Keratinocyte (primary cell): ENCODE data around the gene SHC1. TPM values are rescaled to one million over a fixed set of nuclear protein-coding genes. Genes with fewer than 3 reads are reported as not detected.

Experiments used
- DNase-seq: peaks from one replicate; pipeline ENCODE4 v3.0.0-alpha.2; 2011; ENCODE audit warnings: low read depth, missing footprints, low spot score
- FAIRE-seq: peaks from 2 replicates; lab custom pipeline; 2011; peaks lifted over from hg19 to GRCh38; lab: Jason Lieb, UNC
- H2AFZ ChIP-seq: 2 replicates; pipeline ENCODE4 v1.6.0; 2012; ENCODE audit warnings: low read length, control low read depth, inconsistent platforms; ENCODE audit not compliant: control insufficient read depth
- H3K27ac ChIP-seq: 2 replicates; pipeline ENCODE4 v1.5.1; 2011; ENCODE audit warnings: low read length; ENCODE audit not compliant: control insufficient read depth, insufficient read depth
- H3K27me3 ChIP-seq: 3 replicates; pipeline ENCODE4 v1.6.0; 2011; ENCODE audit warnings: low read length; ENCODE audit not compliant: control insufficient read depth, insufficient read depth; ENCODE audit errors: extremely low read depth
- H3K36me3 ChIP-seq, 2 experiments: 2 replicates in 1 of 2; 3 replicates in 1 of 2; pipeline ENCODE4 v1.5.1; 2011; ENCODE audit warnings: low read length in 2 of 2, mild to moderate bottlenecking in 1 of 2; ENCODE audit not compliant: control insufficient read depth in 2 of 2, insufficient read depth in 2 of 2; ENCODE audit errors: extremely low read depth in 1 of 2
- H3K4me1 ChIP-seq: 3 replicates; pipeline ENCODE4 v1.5.1; 2011; ENCODE audit warnings: low read length; ENCODE audit not compliant: control insufficient read depth, insufficient read depth; ENCODE audit errors: extremely low read depth
- H3K4me2 ChIP-seq: 3 replicates; pipeline ENCODE4 v1.6.0; 2011; ENCODE audit warnings: low read depth, low read length; ENCODE audit not compliant: control insufficient read depth, insufficient read depth; ENCODE audit errors: extremely low read depth
- H3K4me3 ChIP-seq, 3 experiments: fragments of 200-600 bp in 1 of 3; sonication (generic) in 1 of 3; 2 replicates in 2 of 3; 3 replicates in 1 of 3; pipeline ENCODE4 v1.5.1; 2011 to 2016; ENCODE audit warnings: low read length in 3 of 3, mild to moderate bottlenecking in 3 of 3, control low read depth in 2 of 3, inconsistent platforms in 1 of 3, low read depth in 1 of 3, mixed read lengths in 1 of 3, mixed run types in 1 of 3, moderate library complexity in 1 of 3; ENCODE audit not compliant: control insufficient read depth in 2 of 3, insufficient read depth in 2 of 3; ENCODE audit errors: extremely low read depth in 1 of 3
- H3K79me2 ChIP-seq: 2 replicates; pipeline ENCODE4 v1.6.0; 2012; ENCODE audit warnings: low read length; ENCODE audit not compliant: control insufficient read depth, insufficient read depth
- H3K9ac ChIP-seq: 3 replicates; pipeline ENCODE4 v1.6.0; 2011; ENCODE audit warnings: low read length; ENCODE audit not compliant: control insufficient read depth, insufficient read depth; ENCODE audit errors: extremely low read depth
- H3K9me1 ChIP-seq: 3 replicates; pipeline ENCODE4 v1.6.0; 2011; ENCODE audit warnings: low read length; ENCODE audit not compliant: control insufficient read depth, insufficient read depth; ENCODE audit errors: extremely low read depth
- H3K9me3 ChIP-seq: 2 replicates; pipeline ENCODE4 v1.5.1; 2012; ENCODE audit warnings: low read depth, low read length; ENCODE audit not compliant: control insufficient read depth
- H4K20me1 ChIP-seq: 3 replicates; pipeline ENCODE4 v1.6.0; 2011; ENCODE audit warnings: low read length; ENCODE audit not compliant: control insufficient read depth, insufficient read depth; ENCODE audit errors: extremely low read depth
- EZH2 ChIP-seq: IDR thresholded peaks from one replicate; pipeline ENCODE4 v1.6.1; 2012; ENCODE audit warnings: inconsistent platforms, mild to moderate bottlenecking, low read length, moderate library complexity
- dilution Hi-C: fragments of 300-500 bp; cut with MboI; formaldehyde crosslinking; loops from one replicate; pipeline ENCODE4 v1.7.0; 2020; ENCODE audit warnings: low sequenced_read_pairs; ENCODE audit not compliant: extremely low pct_ligation_motif_present
- polyA plus RNA-seq, 5 experiments: library from polyadenylated mRNA; depleted of rRNA in 3 of 5; stranded (reverse) in 3 of 5; stranded (forward) in 1 of 5; unstranded in 1 of 5; fragments of >200 nt; gene quantifications; 1 replicate in 1 of 5; 2 replicates in 3 of 5; 3 replicates in 1 of 5; pipeline versions ENCODE4 v1.2.1 to v1.2.3, GENCODE V29; 2011 to 2012; ENCODE audit warnings: missing spikeins in 2 of 5, low read depth in 1 of 5, low replicate concordance in 1 of 5
- TF ChIP-seq, protein P1 (sequence below), 3 experiments: IDR thresholded peaks in 1 of 3; conservative IDR thresholded peaks in 1 of 3; optimal IDR thresholded peaks in 1 of 3; 2 replicates in 2 of 3; 3 replicates in 1 of 3; pipeline versions ENCODE3 to v1.5.1; 2011; ENCODE audit warnings: low read length in 3 of 3, mild to moderate bottlenecking in 3 of 3, moderate library complexity in 2 of 3, control low read depth in 1 of 3, inconsistent platforms in 1 of 3; ENCODE audit not compliant: insufficient read depth in 2 of 3; ENCODE audit errors: extremely low read depth in 1 of 3

SHC1 gene
- polyA plus RNA-seq, 1 donor (not counting 4 experiments of a cell fraction or from before 2014, with no cell fraction given) = 245 TPM

DNA sequence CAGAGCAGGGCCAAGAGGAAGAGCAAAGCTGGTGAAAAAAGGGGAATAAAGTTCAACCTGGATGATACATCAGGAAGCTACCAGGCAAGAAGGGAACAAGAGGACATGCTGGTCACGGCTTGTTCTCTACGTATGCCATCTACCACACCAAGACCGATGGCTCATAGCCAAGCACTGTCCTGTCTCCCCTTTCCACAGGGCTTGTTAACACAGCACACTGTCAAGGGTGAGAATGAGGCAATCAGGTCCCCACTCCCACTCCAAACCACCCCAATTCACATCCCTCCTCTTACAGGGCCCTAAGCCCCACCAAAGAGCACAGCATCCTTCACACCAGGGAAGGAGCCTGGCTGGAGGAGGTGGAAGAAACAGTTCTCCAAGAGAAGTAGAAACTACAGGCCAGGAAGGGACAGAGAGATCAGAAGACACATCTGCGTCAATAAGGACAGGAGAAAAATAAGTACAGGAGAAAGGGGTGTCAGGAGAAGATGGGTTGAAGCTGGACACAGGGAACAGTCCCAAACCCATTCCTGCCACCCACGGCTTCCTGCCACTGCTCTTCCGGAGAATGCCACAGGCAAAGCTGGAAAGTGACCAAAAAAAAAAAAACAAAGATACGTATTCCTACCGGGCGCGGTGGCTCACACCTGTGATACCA lies 923 bp upstream of the SHC1 start:
- Histone ChIP-seq H3K27ac (peak overlapping the region; percentile 99), H2AFZ (no peak overlapping the region), H3K9ac (peak overlapping the region; percentile 79), H3K4me3 (peak overlapping the region; percentile 52 to 71 (median 54)), H3K4me1 (peaks cover 52% of the 10 kb centered on the region), H3K9me1 (no peaks in the 10 kb centered on the region), H3K9me3 (no peaks in the 10 kb centered on the region), H3K36me3 (peaks cover 8 to 25% of the 10 kb centered on the region in 2 experiments), H3K4me2 (peak overlapping the region; percentile 76), H3K79me2 (peaks cover 55% of the 10 kb centered on the region), H4K20me1 (no peaks in the 10 kb centered on the region), H3K27me3 (no peaks in the 10 kb centered on the region)
- peak; percentile 70 for DNase-seq
- dilution Hi-C loops = no loop called here
- no peak for TF ChIP-seq EZH2
- TF ChIP-seq, protein P1, sequence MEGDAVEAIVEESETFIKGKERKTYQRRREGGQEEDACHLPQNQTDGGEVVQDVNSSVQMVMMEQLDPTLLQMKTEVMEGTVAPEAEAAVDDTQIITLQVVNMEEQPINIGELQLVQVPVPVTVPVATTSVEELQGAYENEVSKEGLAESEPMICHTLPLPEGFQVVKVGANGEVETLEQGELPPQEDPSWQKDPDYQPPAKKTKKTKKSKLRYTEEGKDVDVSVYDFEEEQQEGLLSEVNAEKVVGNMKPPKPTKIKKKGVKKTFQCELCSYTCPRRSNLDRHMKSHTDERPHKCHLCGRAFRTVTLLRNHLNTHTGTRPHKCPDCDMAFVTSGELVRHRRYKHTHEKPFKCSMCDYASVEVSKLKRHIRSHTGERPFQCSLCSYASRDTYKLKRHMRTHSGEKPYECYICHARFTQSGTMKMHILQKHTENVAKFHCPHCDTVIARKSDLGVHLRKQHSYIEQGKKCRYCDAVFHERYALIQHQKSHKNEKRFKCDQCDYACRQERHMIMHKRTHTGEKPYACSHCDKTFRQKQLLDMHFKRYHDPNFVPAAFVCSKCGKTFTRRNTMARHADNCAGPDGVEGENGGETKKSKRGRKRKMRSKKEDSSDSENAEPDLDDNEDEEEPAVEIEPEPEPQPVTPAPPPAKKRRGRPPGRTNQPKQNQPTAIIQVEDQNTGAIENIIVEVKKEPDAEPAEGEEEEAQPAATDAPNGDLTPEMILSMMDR (optimal IDR thresholded peaks at IDR 0.05 in 1 of 3, IDR thresholded peaks at IDR 0.05 in 1 of 3, conservative IDR thresholded peaks at IDR 0.05 in 1 of 3; ENCODE audit: extremely low read depth in 1 of 3, insufficient read depth in 2 of 3, low read length in 3 of 3) = no peak
- peak; percentile 69 for FAIRE-seq

DNA sequence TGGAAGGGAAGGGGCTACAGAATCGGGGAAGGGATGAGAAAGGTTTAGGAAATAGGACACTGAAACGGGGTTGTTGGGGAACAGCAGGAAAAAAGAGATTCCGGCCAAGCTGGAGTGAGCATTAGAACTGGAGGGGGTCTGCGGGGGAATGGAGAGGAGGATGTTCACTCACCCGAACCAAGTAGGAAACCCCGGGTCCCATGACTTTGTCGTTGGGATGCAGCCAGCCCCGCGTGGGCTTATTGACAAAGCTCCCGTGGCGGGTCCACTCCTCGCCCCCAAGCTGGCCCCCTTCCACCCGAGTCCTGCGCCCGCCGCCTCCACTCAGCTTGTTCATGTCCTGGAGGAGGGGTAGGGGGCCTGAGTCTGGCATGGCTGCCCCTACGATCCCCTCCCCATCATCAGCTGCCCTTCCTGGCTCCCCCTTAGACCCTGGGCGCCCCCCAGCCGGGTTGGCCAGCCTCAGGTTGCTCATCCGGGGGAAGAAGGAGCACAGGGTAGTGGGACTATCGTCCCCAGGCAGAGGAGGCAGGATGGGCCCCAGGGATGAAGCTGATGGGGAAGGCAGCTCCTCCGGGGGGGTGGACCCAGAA lies 591 bp downstream of the SHC1 start:
- dilution Hi-C loops = no loop called here
- FAIRE-seq = no peak
- H4K20me1 ChIP-seq = no peaks in the 10 kb centered on the region
- H3K4me2 ChIP-seq = peak overlapping the region; percentile 76
- peak overlapping the region; percentile 79 for H3K9ac ChIP-seq
- DNase-seq = no peak
- H3K9me3 ChIP-seq = no peaks in the 10 kb centered on the region
- no peaks in the 10 kb centered on the region for H3K9me1 ChIP-seq
- H3K27ac ChIP-seq = peak overlapping the region; percentile 99
- no peak overlapping the region for H2AFZ ChIP-seq
- H3K4me1 ChIP-seq = peaks cover 50% of the 10 kb centered on the region
- peaks cover 52% of the 10 kb centered on the region for H3K79me2 ChIP-seq
- peak overlapping the region; percentile 52 to 71 (median 54) for H3K4me3 ChIP-seq
- peaks cover 20 to 39% of the 10 kb centered on the region in 2 experiments for H3K36me3 ChIP-seq
- TF ChIP-seq, protein P1 (optimal IDR thresholded peaks at IDR 0.05 in 1 of 3, IDR thresholded peaks at IDR 0.05 in 1 of 3, conservative IDR thresholded peaks at IDR 0.05 in 1 of 3; ENCODE audit: extremely low read depth in 1 of 3, insufficient read depth in 2 of 3, low read length in 3 of 3) = no peak
- TF ChIP-seq EZH2 = no peak
- no peaks in the 10 kb centered on the region for H3K27me3 ChIP-seq
